A549 (cell line): ENCODE results near the gene CCDC87. TPM values are rescaled to one million over a fixed set of nuclear protein-coding genes. Genes with fewer than 3 reads are reported as not detected.

ENCODE experiments used
- ATAC-seq, 2 experiments: fragments of 200-7000 bp in 1 of 2; fragments of >200 bp in 1 of 2; cut with Nextera tagmentation in 1 of 2; cut with Tn5 transposase in 1 of 2; 3 replicates each; pipeline versions ENCODE4 v1.8.0 to v1.9.1; 2018 to 2020; ENCODE audit warnings: mild to moderate bottlenecking in 1 of 2, moderate library complexity in 1 of 2
- CTCF ChIA-PET: fragments of 300-600 bp; sonication (Branson Sonifier 250); formaldehyde crosslinking; extraction: SDS; loops from one replicate; lab custom pipeline; 2021; ENCODE audit warnings: antibody characterized with exemption, inconsistent platforms; lab: Yijun Ruan, JAX
- POLR2A ChIA-PET: fragments of 350-600 bp; formaldehyde crosslinking; extraction: SDS; loops from one replicate; lab custom pipeline; 2021; ENCODE audit warnings: antibody characterized with exemption, inconsistent platforms; lab: Yijun Ruan, JAX
- DNase-seq, 2 experiments: peaks; one replicate each; pipeline versions ENCODE4 v3.0.0 to v3.0.0-alpha.2; 2011 to 2016; ENCODE audit warnings: low read depth in 1 of 2, low spot score in 1 of 2
- FAIRE-seq: peaks from 2 replicates; lab custom pipeline; 2011; peaks lifted over from hg19 to GRCh38; lab: Jason Lieb, UNC
- H3K27ac ChIP-seq, 2 experiments: fragments of >200 bp; sonication (Bioruptor Twin); formaldehyde crosslinking; 3 replicates each; pipeline ENCODE4 v1.5.1; 2016 to 2017
- H3K4me1 ChIP-seq: fragments of >200 bp; sonication (Bioruptor Twin); formaldehyde crosslinking; 3 replicates; pipeline ENCODE4 v1.6.1; 2016
- H3K4me2 ChIP-seq: fragments of >200 bp; sonication (Bioruptor Twin); formaldehyde crosslinking; 3 replicates; pipeline ENCODE4 v1.6.1; 2016
- H3K4me3 ChIP-seq: fragments of >200 bp; sonication (Bioruptor Twin); formaldehyde crosslinking; 3 replicates; pipeline ENCODE4 v1.5.1; 2016
- H3K9me3 ChIP-seq: fragments of >200 bp; sonication (Bioruptor Twin); formaldehyde crosslinking; 3 replicates; pipeline ENCODE4 v1.6.1; 2016
- CBX8 ChIP-seq: fragments of 200-600 bp; sonication (generic); IDR thresholded peaks from 2 replicates; pipeline ENCODE4 v1.6.1; 2016
- CHD2 ChIP-seq: fragments of 150-350 bp; IDR thresholded peaks from 2 replicates; pipeline ENCODE4 v1.6.1; 2014; ENCODE audit warnings: low read length; ENCODE audit not compliant: partially characterized antibody
- CHD4 ChIP-seq: fragments of 200-600 bp; sonication (generic); IDR thresholded peaks from 2 replicates; pipeline ENCODE4 v1.6.1; 2016; ENCODE audit warnings: antibody characterized with exemption, mild to moderate bottlenecking, borderline replicate concordance
- EHMT2 ChIP-seq: fragments of 200-600 bp; sonication (generic); IDR thresholded peaks from 2 replicates; pipeline ENCODE4 v1.6.1; 2016; ENCODE audit warnings: antibody characterized with exemption, low read depth, mild to moderate bottlenecking, moderate library complexity
- GATA3 ChIP-seq: IDR thresholded peaks from 2 replicates; pipeline ENCODE4 v1.6.1; 2012; ENCODE audit warnings: borderline replicate concordance
- HOXA7 ChIP-seq: fragments of 250-450 bp; sonication (Bioruptor Pico); IDR thresholded peaks from 2 replicates; pipeline ENCODE4 v1.5.0; 2020; ENCODE audit warnings: mild to moderate bottlenecking, moderate library complexity
- HOXB13 ChIP-seq: fragments of 250-450 bp; sonication (Bioruptor Pico); IDR thresholded peaks from 2 replicates; pipeline ENCODE4 v1.5.0; 2020; ENCODE audit warnings: low read depth, mild to moderate bottlenecking, moderate library complexity
- MAFK ChIP-seq: fragments of 450-650 bp; IDR thresholded peaks from 2 replicates; pipeline ENCODE4 v1.6.1; 2014; ENCODE audit not compliant: partially characterized antibody
- NFE2L2 ChIP-seq: fragments of 150-350 bp; conservative IDR thresholded peaks from 2 replicates; pipeline ENCODE4 v1.6.1; 2014; ENCODE audit warnings: low read length
- NR3C1 ChIP-seq: fragments of >200 bp; sonication (Bioruptor Twin); formaldehyde crosslinking; IDR thresholded peaks from 3 replicates; pipeline ENCODE4 v1.6.1; 2017
- SREBF2 ChIP-seq: fragments of 450-650 bp; IDR thresholded peaks from 2 replicates; pipeline ENCODE4 v1.6.1; 2014; ENCODE audit warnings: mild to moderate bottlenecking, moderate library complexity
- ZC3H11A ChIP-seq: fragments of 450-650 bp; IDR thresholded peaks from 2 replicates; pipeline ENCODE4 v1.6.1; 2014; ENCODE audit warnings: antibody characterized with exemption, mild to moderate bottlenecking
- ZFP36 ChIP-seq: fragments of 450-650 bp; IDR thresholded peaks from 2 replicates; pipeline ENCODE4 v1.6.1; 2014; ENCODE audit warnings: borderline replicate concordance; ENCODE audit not compliant: partially characterized antibody
- ZNF302 ChIP-seq: fragments of 250-450 bp; sonication (Bioruptor Pico); IDR thresholded peaks from 2 replicates; pipeline ENCODE4 v1.9.0; 2021; ENCODE audit warnings: inconsistent platforms, mild to moderate bottlenecking, moderate library complexity
- WGBS: methylation state at CpG from one replicate; pipeline ENCODE4 v1.1.6; 2017; ENCODE audit errors: missing lambda C conversion rate; 5-methylcytosine and 5-hydroxymethylcytosine counted together
- polyA plus RNA-seq, 4 experiments: library from polyadenylated mRNA; depleted of rRNA in 3 of 4; stranded (reverse); fragments of >200 nt; fragmentation: RNase III in 1 of 4; extraction: RNeasy Plus Mini Kit Qiagen cat#74134 plus additional on column Dnase treatment in 1 of 4; gene quantifications; 2 replicates in 3 of 4; 3 replicates in 1 of 4; pipeline ENCODE4 v1.2.3, GENCODE V29; 2011 to 2017
- TF ChIP-seq, protein P1 (sequence below): fragments of >200 bp; sonication (Bioruptor Twin); formaldehyde crosslinking; IDR thresholded peaks from 3 replicates; pipeline ENCODE4 v1.6.1; 2016

CCDC87 gene
- polyA plus RNA-seq, 2 of the 4 experiments (the other 2 are of a cell fraction) = 0.47 to 0.68 TPM

DNA sequence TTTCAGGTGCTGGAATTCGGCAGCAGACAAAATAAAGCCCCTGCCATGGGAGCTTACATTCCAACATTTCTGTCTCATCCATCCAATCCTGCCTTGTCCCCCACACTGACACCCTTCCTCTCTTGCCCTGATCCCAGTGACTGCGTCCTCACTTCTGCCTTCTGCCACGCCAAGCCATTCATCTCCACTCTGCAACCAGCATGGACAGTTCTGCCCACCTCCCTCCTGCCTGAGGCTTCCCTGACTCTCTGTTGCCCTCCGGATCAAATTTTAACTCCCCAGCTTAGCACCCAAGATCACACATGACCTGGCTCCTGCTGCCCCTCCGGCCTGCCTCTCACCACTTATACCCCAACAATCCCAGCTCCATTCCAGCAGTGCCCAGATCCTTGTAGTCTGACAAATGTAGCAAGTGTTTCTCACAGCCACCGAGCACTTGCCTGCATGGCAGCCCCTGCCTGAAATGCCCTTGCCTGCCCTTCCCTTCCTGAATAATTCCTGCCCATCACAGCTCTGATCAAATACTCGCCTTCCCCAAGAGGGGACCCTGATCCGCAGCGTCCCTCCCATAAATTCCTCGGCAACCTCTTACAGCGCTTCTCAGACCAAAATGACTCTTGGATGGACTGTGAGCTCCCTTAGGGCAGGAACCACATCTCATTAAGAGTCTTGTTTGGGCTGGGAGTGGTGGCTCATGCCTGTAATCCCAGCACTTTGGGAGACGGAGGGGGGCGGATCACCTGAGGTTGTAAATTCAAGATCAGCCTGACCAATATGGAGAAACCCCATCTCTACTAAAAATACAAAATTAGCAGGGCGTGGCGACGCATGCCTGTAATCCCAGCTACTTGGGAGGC is 43.9 kb downstream of the CCDC87 start (continued):
- TF ChIP-seq, protein P1, sequence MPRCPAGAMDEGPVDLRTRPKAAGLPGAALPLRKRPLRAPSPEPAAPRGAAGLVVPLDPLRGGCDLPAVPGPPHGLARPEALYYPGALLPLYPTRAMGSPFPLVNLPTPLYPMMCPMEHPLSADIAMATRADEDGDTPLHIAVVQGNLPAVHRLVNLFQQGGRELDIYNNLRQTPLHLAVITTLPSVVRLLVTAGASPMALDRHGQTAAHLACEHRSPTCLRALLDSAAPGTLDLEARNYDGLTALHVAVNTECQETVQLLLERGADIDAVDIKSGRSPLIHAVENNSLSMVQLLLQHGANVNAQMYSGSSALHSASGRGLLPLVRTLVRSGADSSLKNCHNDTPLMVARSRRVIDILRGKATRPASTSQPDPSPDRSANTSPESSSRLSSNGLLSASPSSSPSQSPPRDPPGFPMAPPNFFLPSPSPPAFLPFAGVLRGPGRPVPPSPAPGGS = no peak
- TF ChIP-seq HOXB13 (CRISPR knock-in tag) (no peak), ZNF302 (CRISPR knock-in tag) (no peak)

DNA sequence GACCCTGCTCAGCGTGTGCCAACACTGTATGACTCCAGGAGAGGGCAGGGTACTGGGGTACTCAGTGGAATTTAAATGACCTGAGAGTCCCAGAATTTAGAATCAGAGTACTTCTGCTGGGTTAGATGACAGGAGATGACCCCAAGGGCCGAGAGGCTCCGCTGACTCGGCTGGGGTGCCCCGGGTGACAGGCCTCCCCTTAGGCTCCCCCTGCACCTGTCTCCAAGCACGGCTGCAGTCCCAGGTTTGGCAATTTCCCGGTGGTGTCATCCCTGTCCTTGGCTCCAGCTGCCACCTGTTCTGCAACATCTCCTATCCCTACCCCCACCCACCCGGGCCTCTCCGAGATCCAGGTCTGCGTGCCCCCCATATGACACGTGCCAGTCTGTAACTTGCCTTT is 44.8 kb downstream of the CCDC87 start:
- POLR2A ChIA-PET = interaction anchor here (0.6 kb wide), 1 partner anchor 64 kb away, joined by 6 read pairs; no protein-coding TSS in a partner anchor
- Histone ChIP-seq H3K9me3 (no peaks in the 10 kb centered on the region), H3K4me3 (no peak overlapping the region), H3K4me2 (no peak overlapping the region), H3K4me1 (peaks cover 17% of the 10 kb centered on the region), H3K27ac (no peak overlapping the region)
- FAIRE-seq (no peak), ATAC-seq (no peak)
- 46% methylated on average over 9 of the region's 11 CpGs for WGBS
- CTCF ChIA-PET = interaction anchor here (1.2 kb wide), 1 partner anchor 30 kb away, joined by 4 read pairs; no protein-coding TSS in a partner anchor
- no peak for TF ChIP-seq ZFP36
- TF ChIP-seq NFE2L2 = no peak
- TF ChIP-seq CBX8 = no peak
- TF ChIP-seq SREBF2 = no peak
- TF ChIP-seq CHD4 = no peak
- TF ChIP-seq, protein P1 = no peak
- TF ChIP-seq GATA3 = no peak
- TF ChIP-seq EHMT2 = no peak
- TF ChIP-seq MAFK = no peak
- no peak for TF ChIP-seq ZC3H11A
- TF ChIP-seq HOXA7 (CRISPR knock-in tag) = no peak
- TF ChIP-seq CHD2 = no peak
- TF ChIP-seq NR3C1 = no peak
- TF ChIP-seq, all 56 proteins: peak for 0
- no peak for DNase-seq

DNA sequence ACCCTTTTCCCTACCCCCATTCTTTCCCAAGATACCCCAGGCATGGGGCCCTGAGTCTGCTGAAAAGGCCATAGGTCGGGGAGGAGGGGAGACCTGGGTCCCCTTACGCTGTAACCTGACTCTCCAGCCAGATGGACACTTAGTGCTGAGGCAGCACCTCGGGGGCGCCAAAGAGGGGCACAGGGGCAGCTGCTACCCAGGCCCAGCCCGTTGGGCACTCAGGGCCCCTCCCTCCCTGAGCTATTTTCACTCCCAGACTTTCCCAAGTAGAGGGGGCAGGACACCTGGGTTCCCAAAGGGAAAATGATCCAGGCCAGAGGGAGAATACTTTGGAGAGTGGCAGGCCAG is 45.2 kb downstream of the CCDC87 start:
- ATAC-seq = no peak
- Histone ChIP-seq H3K4me3 (no peak overlapping the region), H3K4me1 (peaks cover 17% of the 10 kb centered on the region), H3K9me3 (no peaks in the 10 kb centered on the region), H3K4me2 (no peak overlapping the region), H3K27ac (no peak overlapping the region)
- WGBS = 75% methylated on average over 3 of the region's 5 CpGs
- POLR2A ChIA-PET = no interaction called here
- TF ChIP-seq, protein P1 = no peak
- peak; percentile 55 for TF ChIP-seq MAFK
- FAIRE-seq = no peak
- CTCF ChIA-PET = no interaction called here
- DNase-seq = no peak
